GM23338 (cell line): Measurements from ENCODE around the gene PDCD7. TPM values are rescaled to one million over a fixed set of nuclear protein-coding genes. Genes with fewer than 3 reads are reported as not detected.
A peak's percentile ranks its signal among the peaks of the same experiment; 100 is the strongest.

ENCODE experiments used
- ATAC-seq: fragments of 200-7000 bp; cut with Tn5 transposase; 3 replicates; pipeline ENCODE4 v1.9.1; 2020
- DNase-seq: peaks from one replicate; pipeline ENCODE4 v3.0.0-alpha.2; 2015; ENCODE audit warnings: low spot score
- H2AFZ ChIP-seq: fragments of 200-600 bp; sonication (generic); 2 replicates; pipeline ENCODE4 v1.8.0; 2016; ENCODE audit warnings: antibody characterized with exemption, mild to moderate bottlenecking, moderate library complexity
- H3F3A ChIP-seq: fragments of 200-600 bp; sonication (generic); replicated peaks from 2 replicates; pipeline ENCODE4 v1.8.0; 2017; ENCODE audit warnings: antibody characterized with exemption, mixed run types, low read depth
- H3K27ac ChIP-seq: fragments of 200-600 bp; sonication (generic); 2 replicates; pipeline ENCODE4 v1.6.1; 2016; ENCODE audit warnings: low read depth
- H3K27me3 ChIP-seq: fragments of 200-600 bp; sonication (generic); 2 replicates; pipeline ENCODE4 v1.8.0; 2016; ENCODE audit warnings: mild to moderate bottlenecking, mixed run types, moderate library complexity; ENCODE audit not compliant: insufficient read depth
- H3K36me3 ChIP-seq: fragments of 200-600 bp; sonication (generic); 2 replicates; pipeline ENCODE4 v1.8.0; 2016; ENCODE audit warnings: mild to moderate bottlenecking; ENCODE audit not compliant: insufficient read depth
- H3K4me1 ChIP-seq: fragments of 200-600 bp; sonication (generic); 2 replicates; pipeline ENCODE4 v1.8.0; 2016; ENCODE audit warnings: mild to moderate bottlenecking, moderate library complexity; ENCODE audit not compliant: insufficient read depth
- H3K4me2 ChIP-seq: fragments of 200-600 bp; sonication (generic); 2 replicates; pipeline ENCODE4 v1.7.1; 2017; ENCODE audit warnings: mixed run types
- H3K4me3 ChIP-seq: fragments of 200-600 bp; sonication (generic); 2 replicates; pipeline ENCODE4 v1.6.1; 2016; ENCODE audit warnings: mixed run types
- H3K79me2 ChIP-seq: fragments of 200-600 bp; sonication (generic); replicated peaks from 2 replicates; pipeline ENCODE4 v1.8.0; 2017; ENCODE audit warnings: mild to moderate bottlenecking; ENCODE audit not compliant: insufficient read depth
- H3K9me2 ChIP-seq: fragments of 200-600 bp; sonication (generic); 2 replicates; pipeline ENCODE4 v1.8.0; 2017; ENCODE audit not compliant: insufficient read depth
- H4K20me1 ChIP-seq: fragments of 200-600 bp; sonication (generic); replicated peaks from 2 replicates; pipeline ENCODE4 v1.8.0; 2017; ENCODE audit warnings: mild to moderate bottlenecking; ENCODE audit not compliant: insufficient read depth
- H3K27ac Mint-ChIP-seq: 2 replicates; pipeline ENCODE4 v1.8.0; 2020; ENCODE audit warnings: inconsistent platforms, mild to moderate bottlenecking, moderate library complexity, mixed read lengths
- H3K27me3 Mint-ChIP-seq: 3 replicates; pipeline ENCODE4 v1.8.0; 2022; ENCODE audit warnings: low read depth, mild to moderate bottlenecking, moderate library complexity, mixed read lengths, inconsistent platforms; ENCODE audit not compliant: insufficient read depth, poor library complexity
- H3K36me3 Mint-ChIP-seq: 3 replicates; pipeline ENCODE4 v1.8.0; 2021; ENCODE audit warnings: low read depth, mild to moderate bottlenecking, inconsistent platforms, moderate library complexity, mixed read lengths
- H3K4me1 Mint-ChIP-seq: 3 replicates; pipeline ENCODE4 v1.8.0; 2020; ENCODE audit warnings: mild to moderate bottlenecking, inconsistent platforms, mixed read lengths
- H3K4me3 Mint-ChIP-seq: 3 replicates; pipeline ENCODE4 v1.8.0; 2021; ENCODE audit warnings: moderate library complexity, mild to moderate bottlenecking, inconsistent platforms, mixed read lengths
- H3K9me3 Mint-ChIP-seq: 3 replicates; pipeline ENCODE4 v1.8.0; 2020; ENCODE audit warnings: moderate library complexity, mild to moderate bottlenecking, inconsistent platforms, mixed read lengths
- CREB1 ChIP-seq: fragments of 250-450 bp; sonication (Bioruptor Pico); IDR thresholded peaks from 2 replicates; pipeline ENCODE4 v1.5.0; 2020; ENCODE audit warnings: low read depth, mild to moderate bottlenecking, moderate library complexity
- CTCF ChIP-seq, 2 experiments: fragments of 200-600 bp in 1 of 2; sonication (generic) in 1 of 2; conservative IDR thresholded peaks; 2 replicates each; pipeline versions ENCODE4 v1.5.1 to v1.6.1; 2016 to 2017; ENCODE audit warnings: antibody characterized with exemption in 2 of 2, low read depth in 2 of 2, mild to moderate bottlenecking in 2 of 2, moderate library complexity in 1 of 2
- ETS1 ChIP-seq: IDR thresholded peaks from 2 replicates; pipeline ENCODE4 v1.6.1; 2016; ENCODE audit warnings: antibody characterized with exemption
- EZH2 ChIP-seq: fragments of 200-600 bp; sonication (generic); IDR thresholded peaks from one replicate; pipeline ENCODE4 v1.8.0; 2017; ENCODE audit warnings: antibody characterized with exemption, mild to moderate bottlenecking, low read depth; ENCODE audit not compliant: unreplicated experiment
- EZH2phosphoT487 ChIP-seq: fragments of 200-600 bp; sonication (generic); IDR thresholded peaks from one replicate; pipeline ENCODE4 v1.8.1; 2018; ENCODE audit warnings: antibody characterized with exemption; ENCODE audit not compliant: unreplicated experiment
- JUNB ChIP-seq: IDR thresholded peaks from one replicate; pipeline ENCODE4 v1.6.1; 2016; ENCODE audit warnings: antibody characterized with exemption; ENCODE audit not compliant: unreplicated experiment
- POLR2AphosphoS5 ChIP-seq: IDR thresholded peaks from 2 replicates; pipeline ENCODE4 v1.6.1; 2016; ENCODE audit warnings: antibody characterized with exemption, low read depth
- STAT1 ChIP-seq: IDR thresholded peaks from one replicate; pipeline ENCODE4 v1.6.1; 2016; ENCODE audit warnings: antibody characterized with exemption; ENCODE audit not compliant: unreplicated experiment
- ZNF114 ChIP-seq: fragments of 250-450 bp; sonication (Bioruptor Pico); IDR thresholded peaks from 2 replicates; pipeline ENCODE4 v1.5.0; 2020; ENCODE audit warnings: mild to moderate bottlenecking, moderate library complexity
- long read RNA-seq: library from polyadenylated mRNA; unstranded; transcript quantifications from one replicate; pipeline ENCODE4 v2.0.0, GENCODE V29; 2020; ENCODE audit not compliant: unreplicated experiment
- polyA plus RNA-seq: library from polyadenylated mRNA; unstranded; fragments of >200 nt; fragmentation: Nextera tagmentation; extraction: Ambion mirVana; gene quantifications from 2 replicates; pipeline ENCODE4 v1.2.1, GENCODE V29; 2016
- total RNA-seq: library from RNA; depleted of rRNA; stranded (reverse); fragments of >200 nt; shearing (Covaris generic); gene quantifications from 2 replicates; pipeline ENCODE4 v1.2.3, GENCODE V29; 2014; rRNA removed

PDCD7 gene, protein sequence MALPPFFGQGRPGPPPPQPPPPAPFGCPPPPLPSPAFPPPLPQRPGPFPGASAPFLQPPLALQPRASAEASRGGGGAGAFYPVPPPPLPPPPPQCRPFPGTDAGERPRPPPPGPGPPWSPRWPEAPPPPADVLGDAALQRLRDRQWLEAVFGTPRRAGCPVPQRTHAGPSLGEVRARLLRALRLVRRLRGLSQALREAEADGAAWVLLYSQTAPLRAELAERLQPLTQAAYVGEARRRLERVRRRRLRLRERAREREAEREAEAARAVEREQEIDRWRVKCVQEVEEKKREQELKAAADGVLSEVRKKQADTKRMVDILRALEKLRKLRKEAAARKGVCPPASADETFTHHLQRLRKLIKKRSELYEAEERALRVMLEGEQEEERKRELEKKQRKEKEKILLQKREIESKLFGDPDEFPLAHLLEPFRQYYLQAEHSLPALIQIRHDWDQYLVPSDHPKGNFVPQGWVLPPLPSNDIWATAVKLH
- total RNA-seq (16.5 and 21.2 TPM in 2 replicates), polyA plus RNA-seq (16.8 and 18.9 TPM in 2 replicates)
- long read RNA-seq, partial matches to known transcripts: 14 of 14 reads
- long read RNA-seq, other reads (novel, unspliced or antisense): 0 of 14 reads

- Histone ChIP-seq H3K9me2 (no peaks in the 10 kb centered on the region), H4K20me1 (peaks cover 6% of the 10 kb centered on the region; the same call in 1 of the 2 replicates), H3K27ac (peak within 1 kb of the TSS; percentile 83; the same call in 1 of the 2 replicates), H3K4me3 (peak within 1 kb of the TSS; percentile 61), H3K4me2 (peak within 1 kb of the TSS; percentile 99), H3K79me2 (peaks cover 19% of the 10 kb centered on the region), H3K27me3 (no peaks in the 10 kb centered on the region), H3F3A (0 out of 2 replicates have a peak, but pooled peaks cover 3% of the 10 kb centered on the region), H3K4me1 (peaks cover 4% of the 10 kb centered on the region), H3K36me3 (peaks cover 2% of the 10 kb centered on the region; the same call in 1 of the 2 replicates), H2AFZ (peak within 1 kb of the TSS; percentile 91)
- peaks cover 14% of the 10 kb centered on the region for H3K4me1 Mint-ChIP-seq
- peaks cover 39% of the 10 kb centered on the region for H3K36me3 Mint-ChIP-seq
- peak; percentile 79 for ATAC-seq
- TF ChIP-seq ZNF114 (CRISPR knock-in tag) (no peak), CREB1 (CRISPR knock-in tag) (peak; percentile 96), CTCF (conservative IDR thresholded peaks at IDR 0.05; ENCODE audit: low read depth in 2 of 2) (no peak), ETS1 (peak; percentile 80), POLR2AphosphoS5 (peak; percentile 91; the same call in 1 of the 2 replicates)
- peaks cover 12% of the 10 kb centered on the region for H3K27me3 Mint-ChIP-seq
- peaks cover 35% of the 10 kb centered on the region for H3K9me3 Mint-ChIP-seq
- H3K4me3 Mint-ChIP-seq: peak within 1 kb of the TSS; percentile 95
- H3K27ac Mint-ChIP-seq: peak within 1 kb of the TSS; percentile 95
- DNase-seq: peak; percentile 96
Measured at GRCh38 chr15:65133548-65134200, at the start of gene PDCD7. Gene PDCD7, minus strand, starts transcription at chr15:65133808. Its CDS starts 27 bp downstream, at chr15:65133781.

DNA sequence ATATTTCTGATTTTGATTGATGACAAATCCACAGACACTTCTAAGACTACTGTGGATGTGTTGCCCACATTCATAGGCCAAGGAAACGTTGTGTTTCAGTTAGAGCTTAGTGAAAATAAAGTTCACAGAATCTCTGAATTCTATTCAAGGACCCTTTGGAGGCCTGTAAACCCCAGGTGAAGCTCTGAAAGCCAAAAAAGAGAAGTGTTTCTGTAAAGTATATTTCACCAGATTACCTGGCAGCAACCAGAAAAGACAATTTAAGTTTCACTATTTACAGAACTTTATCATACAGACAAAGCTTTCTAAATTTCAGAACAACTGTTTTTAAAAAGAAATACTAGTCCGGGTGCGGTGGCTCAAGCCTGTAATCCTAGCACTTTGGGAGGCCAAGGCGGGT is 48.9 kb upstream of the PDCD7 start:
- Histone ChIP-seq H3K79me2 (peaks cover 57% of the 10 kb centered on the region), H2AFZ (no peak overlapping the region), H3K4me1 (0 out of 2 replicates have a peak, but pooled peaks cover 6% of the 10 kb centered on the region), H3K27me3 (no peaks in the 10 kb centered on the region), H3K9me2 (no peaks in the 10 kb centered on the region), H4K20me1 (peaks cover 10% of the 10 kb centered on the region; the same call in 1 of the 2 replicates), H3K4me2 (no peak overlapping the region), H3F3A (no peaks in the 10 kb centered on the region), H3K4me3 (no peak overlapping the region), H3K36me3 (peaks cover 11% of the 10 kb centered on the region), H3K27ac (no peak overlapping the region)
- H3K4me1 Mint-ChIP-seq: peaks cover 9% of the 10 kb centered on the region
- ATAC-seq: no peak
- no peak for DNase-seq
- H3K27ac Mint-ChIP-seq: no peak overlapping the region
- H3K36me3 Mint-ChIP-seq: peaks cover 10% of the 10 kb centered on the region; the same call in 2 of the 3 replicates
- no peaks in the 10 kb centered on the region for H3K9me3 Mint-ChIP-seq
- peak overlapping the region; percentile 92; the same call in 1 of the 3 replicates for H3K4me3 Mint-ChIP-seq
- peaks cover 7% of the 10 kb centered on the region for H3K27me3 Mint-ChIP-seq
- TF ChIP-seq POLR2AphosphoS5 (no peak), STAT1 (no peak), CREB1 (CRISPR knock-in tag) (no peak), CTCF (conservative IDR thresholded peaks at IDR 0.05; ENCODE audit: low read depth in 2 of 2) (no peak), EZH2phosphoT487 (no peak), ZNF114 (CRISPR knock-in tag) (no peak), JUNB (no peak), EZH2 (no peak)
